ENCODE results near the gene TSPEAR. TPM values are rescaled to one million over a fixed set of nuclear protein-coding genes. Genes with fewer than 3 reads are reported as not detected.

TSPEAR gene
- total and polyA plus RNA-seq, 2 of the 13 experiments (the other 11 are each of a cell fraction or from before 2014, with no cell fraction given) = 0.07 to 0.32 TPM

DNA sequence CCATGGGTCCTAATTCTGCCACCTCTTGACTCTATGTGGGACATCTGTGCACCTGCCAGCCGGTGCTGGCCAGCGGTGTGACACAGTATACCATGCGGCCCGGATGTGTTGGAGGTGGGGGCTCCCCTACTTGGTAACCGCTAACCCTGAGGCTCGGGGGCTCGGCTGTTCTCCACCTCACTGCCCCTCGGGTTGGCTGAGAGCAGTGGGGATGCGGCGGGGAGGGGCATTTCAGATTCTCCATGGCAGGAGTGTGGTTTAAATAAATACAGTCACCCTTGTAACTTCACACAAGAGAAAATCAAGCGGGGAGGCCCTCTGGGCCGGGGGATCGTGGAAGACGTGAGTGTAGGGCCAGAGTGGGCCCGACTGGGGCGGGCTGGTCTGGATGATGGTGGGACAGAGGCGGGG lies 182.4 kb downstream of the TSPEAR start:
- CTCF ChIA-PET (ENCODE audit: low intra/inter-chr PET ratio, low total read pairs) = no interaction called here
- TF ChIP-seq ZNF7 (CRISPR knock-in tag; IDR thresholded peaks at IDR 0.05) (no peak), SATB2 (CRISPR knock-in tag; IDR thresholded peaks at IDR 0.05) (no peak), ZNF143 (CRISPR knock-in tag; IDR thresholded peaks at IDR 0.05) (no peak), ZFX (CRISPR knock-in tag; IDR thresholded peaks at IDR 0.05; ENCODE audit: low read depth) (no peak), ZNF782 (CRISPR knock-in tag; IDR thresholded peaks at IDR 0.05; ENCODE audit: borderline replicate concordance) (no peak), ZNF780A (CRISPR knock-in tag; IDR thresholded peaks at IDR 0.05) (no peak), MTF2 (CRISPR knock-in tag; IDR thresholded peaks at IDR 0.05; ENCODE audit: borderline replicate concordance) (no peak)

DNA sequence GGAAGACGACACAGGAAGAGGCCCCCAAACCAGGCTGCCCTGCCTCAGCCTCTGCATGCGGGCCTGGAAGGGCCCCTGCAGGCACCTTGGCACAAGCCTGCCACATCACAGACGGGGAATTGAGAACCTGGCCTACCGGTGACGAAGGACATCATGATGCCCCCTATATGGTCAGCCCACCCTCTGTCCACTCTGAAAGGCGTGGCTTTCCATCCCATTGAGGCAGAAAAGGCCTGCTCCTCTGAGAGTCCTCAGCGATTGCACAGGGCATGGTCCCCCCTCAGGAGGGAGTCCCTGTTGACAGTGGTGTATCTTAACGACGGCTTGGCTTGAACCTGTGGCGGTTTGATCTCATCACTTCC lies 182.8 kb downstream of the TSPEAR start:
- CTCF ChIA-PET (ENCODE audit: low intra/inter-chr PET ratio, low total read pairs) = no interaction called here
- WGBS (ENCODE audit: low lambda C conversion rate) = 42% methylated on average over 4 of the region's 10 CpGs
- intact Hi-C loops (cut with micrococcal nuclease; ENCODE audit: unreplicated experiment) = no loop called here
- in situ Hi-C loops (cut with HindIII; ENCODE audit: extremely low pct_ligation_motif_present, low pct_unique_long_range_greater_than_20kb) = no loop called here
- Histone ChIP-seq H3K9ac (ENCODE audit: insufficient read depth, low read depth, low read length) (no peak overlapping the region), H3K4me1 (ENCODE audit: insufficient read depth, low read length) (peaks cover 21% of the 10 kb centered on the region), H2AFZ (ENCODE audit: low read length) (no peak overlapping the region), H3K4me3 (replicated peaks in 1 of 3; ENCODE audit: insufficient read depth in 1 of 3, low read depth in 2 of 3, low read length in 3 of 3) (no peak overlapping the region), H3K27ac (ENCODE audit: extremely low read length, insufficient read depth, low read length) (no peak overlapping the region), H3K27me3 (ENCODE audit: control insufficient read depth in 1 of 2, insufficient read depth in 2 of 2, low read length in 2 of 2) (peaks cover 0 to 14% of the 10 kb centered on the region in 2 experiments; a peak in 2 of 5 replicates), H3K9me3 (ENCODE audit: low read length) (no peaks in the 10 kb centered on the region), H3K4me2 (ENCODE audit: low read depth, low read length) (no peak overlapping the region), H3K79me2 (ENCODE audit: insufficient read depth, low read length) (no peaks in the 10 kb centered on the region), H4K20me1 (ENCODE audit: insufficient read depth, low read length) (no peaks in the 10 kb centered on the region), H3K36me3 (replicated peaks in 1 of 2; ENCODE audit: control insufficient read depth in 1 of 2, insufficient read depth in 2 of 2, low read length in 2 of 2) (no peaks in the 10 kb centered on the region)
- BruUV-seq (replicated peaks) = no TSS peak
- ATAC-seq (no peak), FAIRE-seq (no peak), DNase-seq (ENCODE audit: low spot score) (no peak)
- TF ChIP-seq PHF5A (CRISPR knock-in tag; IDR thresholded peaks at IDR 0.05; ENCODE audit: low read depth, unreplicated experiment) (no peak), ZNF235 (CRISPR knock-in tag; IDR thresholded peaks at IDR 0.05; ENCODE audit: borderline replicate concordance) (no peak)
- POLR2A ChIA-PET = no interaction called here

More for the DNA sequence above, 182.4 kb downstream of the TSPEAR start:
- BruUV-seq (replicated peaks) = no TSS peak
- Histone ChIP-seq H4K20me1 (ENCODE audit: insufficient read depth, low read length) (no peaks in the 10 kb centered on the region), H3K4me1 (ENCODE audit: insufficient read depth, low read length) (peaks cover 21% of the 10 kb centered on the region), H3K4me2 (ENCODE audit: low read depth, low read length) (no peak overlapping the region), H3K9me3 (ENCODE audit: low read length) (no peaks in the 10 kb centered on the region), H3K9ac (ENCODE audit: insufficient read depth, low read depth, low read length) (no peak overlapping the region), H3K79me2 (ENCODE audit: insufficient read depth, low read length) (no peaks in the 10 kb centered on the region), H3K4me3 (replicated peaks in 1 of 3; ENCODE audit: insufficient read depth in 1 of 3, low read depth in 2 of 3, low read length in 3 of 3) (no peak overlapping the region), H2AFZ (ENCODE audit: low read length) (no peak overlapping the region), H3K36me3 (replicated peaks in 1 of 2; ENCODE audit: control insufficient read depth in 1 of 2, insufficient read depth in 2 of 2, low read length in 2 of 2) (no peaks in the 10 kb centered on the region), H3K27ac (ENCODE audit: extremely low read length, insufficient read depth, low read length) (no peak overlapping the region), H3K27me3 (ENCODE audit: control insufficient read depth in 1 of 2, insufficient read depth in 2 of 2, low read length in 2 of 2) (peaks cover 0 to 14% of the 10 kb centered on the region in 2 experiments; a peak in 2 of 5 replicates)
- POLR2A ChIA-PET = no interaction called here
- no peak for ATAC-seq
- WGBS (ENCODE audit: low lambda C conversion rate) = 60% methylated on average over 13 of the region's 17 CpGs
- FAIRE-seq = no peak
- intact Hi-C loops (cut with micrococcal nuclease; ENCODE audit: unreplicated experiment) (no loop called here), in situ Hi-C loops (cut with HindIII; ENCODE audit: extremely low pct_ligation_motif_present, low pct_unique_long_range_greater_than_20kb) (no loop called here)
- no peak for DNase-seq (ENCODE audit: low spot score)
